B cell (primary cell): Measurements from ENCODE around the gene SCGB2B2. TPM values are rescaled to one million over a fixed set of nuclear protein-coding genes. Genes with fewer than 3 reads are reported as not detected.

Source experiments
- ATAC-seq: fragments of 200-7000 bp; cut with Tn5 transposase; one replicate; pipeline ENCODE4 v1.10.0; 2021; ENCODE audit warnings: low read depth, mild to moderate bottlenecking, moderate number of reproducible peaks, moderate library complexity
- CTCF ChIA-PET: fragments of 350-600 bp; sonication (Branson Sonifier 250); formaldehyde crosslinking; loops from one replicate; lab custom pipeline; 2021; ENCODE audit warnings: antibody characterized with exemption, inconsistent platforms; lab: Charles Lee
- POLR2A ChIA-PET: fragments of 350-600 bp; sonication (Branson Sonifier 250); formaldehyde crosslinking; loops from one replicate; lab custom pipeline; 2021; ENCODE audit warnings: antibody characterized with exemption; lab: Charles Lee
- DNase-seq: peaks from one replicate; pipeline ENCODE4 v3.0.0; 2013
- H2AFZ ChIP-seq: 2 replicates; pipeline ENCODE4 v1.6.1; 2012; ENCODE audit warnings: mild to moderate bottlenecking, low read depth, low read length; ENCODE audit not compliant: insufficient read depth, poor library complexity, severe bottlenecking
- H3K27ac ChIP-seq, 2 donors: 1 replicate in 1 of 2; 2 replicates in 1 of 2; pipeline ENCODE4 v1.5.1; 2012 to 2013; ENCODE audit warnings: low read length in 2 of 2, mild to moderate bottlenecking in 2 of 2, moderate library complexity in 1 of 2
- H3K27me3 ChIP-seq, 4 experiments: fragments of 200-600 bp in 1 of 4; sonication (generic) in 1 of 4; replicated peaks in 1 of 4; 1 replicate in 2 of 4; 2 replicates in 2 of 4; pipeline versions ENCODE4 v1.6.1 to v1.7.0; 2013 to 2016; ENCODE audit warnings: low read length in 3 of 4, mild to moderate bottlenecking in 2 of 4, mixed read lengths in 1 of 4, moderate library complexity in 1 of 4; ENCODE audit not compliant: insufficient read depth in 4 of 4, control insufficient read depth in 3 of 4; ENCODE audit errors: control extremely low read depth in 1 of 4
- H3K36me3 ChIP-seq, 2 experiments: replicated peaks in 1 of 2; 1 replicate in 1 of 2; 2 replicates in 1 of 2; pipeline versions ENCODE4 v1.6.1 to v1.7.1; 2013; ENCODE audit warnings: low read length in 1 of 2; ENCODE audit not compliant: insufficient read depth in 2 of 2, control insufficient read depth in 1 of 2; ENCODE audit errors: control extremely low read depth in 1 of 2, extremely low read depth in 1 of 2
- H3K4me1 ChIP-seq, 2 donors: fragments of 200-600 bp in 1 of 2; sonication (generic) in 1 of 2; 1 replicate in 1 of 2; 2 replicates in 1 of 2; pipeline versions ENCODE4 v1.5.1 to v1.6.1; 2013 to 2017; ENCODE audit warnings: low read length in 2 of 2; ENCODE audit not compliant: control insufficient read depth in 2 of 2, insufficient read depth in 2 of 2
- H3K4me2 ChIP-seq: replicated peaks from 2 replicates; pipeline ENCODE3; 2012; ENCODE audit warnings: mild to moderate bottlenecking, low read depth, low read length; ENCODE audit not compliant: poor library complexity, severe bottlenecking
- H3K4me3 ChIP-seq, 5 experiments: fragments of 200-600 bp in 1 of 5; sonication (generic) in 1 of 5; 1 replicate in 3 of 5; 2 replicates in 2 of 5; pipeline versions ENCODE4 v1.5.1 to v1.7.0; 2011 to 2016; ENCODE audit warnings: low read length in 4 of 5, mild to moderate bottlenecking in 4 of 5, low read depth in 2 of 5, control low read depth in 1 of 5, moderate library complexity in 1 of 5; ENCODE audit not compliant: insufficient read depth in 1 of 5; ENCODE audit errors: control extremely low read depth in 1 of 5, extremely low read depth in 1 of 5
- H3K79me2 ChIP-seq: fragments of 200-600 bp; sonication (generic); one replicate; pipeline ENCODE4 v1.6.0; 2016; ENCODE audit warnings: low read length; ENCODE audit not compliant: control insufficient read depth, insufficient read depth
- H3K9ac ChIP-seq: fragments of 200-600 bp; sonication (generic); 2 replicates; pipeline ENCODE4 v1.6.1; 2017; ENCODE audit warnings: mild to moderate bottlenecking, low read length, moderate library complexity
- H3K9me3 ChIP-seq, 3 donors: one replicate each; pipeline versions ENCODE4 v1.6.1 to v1.7.1; 2013; ENCODE audit warnings: low read length in 2 of 3; ENCODE audit not compliant: control insufficient read depth in 2 of 3, insufficient read depth in 1 of 3; ENCODE audit errors: control extremely low read depth in 1 of 3
- H4K20me1 ChIP-seq: 2 replicates; pipeline ENCODE4 v1.6.0; 2012; ENCODE audit warnings: mild to moderate bottlenecking, low read length; ENCODE audit not compliant: insufficient read depth, control insufficient read depth, poor library complexity, severe bottlenecking
- H3K27ac Mint-ChIP-seq: one replicate; pipeline ENCODE4 v1.8.0; 2021; ENCODE audit warnings: mixed read lengths
- H3K27me3 Mint-ChIP-seq: one replicate; pipeline ENCODE4 v1.8.0; 2021; ENCODE audit warnings: mixed read lengths
- H3K4me1 Mint-ChIP-seq: one replicate; pipeline ENCODE4 v1.8.0; 2021; ENCODE audit warnings: mixed read lengths
- H3K4me3 Mint-ChIP-seq: one replicate; pipeline ENCODE4 v1.8.0; 2021; ENCODE audit warnings: mixed read lengths
- H3K9me3 Mint-ChIP-seq: one replicate; pipeline ENCODE4 v1.8.0; 2022; ENCODE audit warnings: mixed read lengths; ENCODE audit not compliant: insufficient read depth
- CTCF ChIP-seq: fragments of 200-600 bp; IDR thresholded peaks from one replicate; pipeline ENCODE4 v1.8.0; 2022; ENCODE audit warnings: antibody characterized with exemption, mild to moderate bottlenecking
- EZH2 ChIP-seq: IDR thresholded peaks from 2 replicates; pipeline ENCODE4 v1.6.1; 2012; ENCODE audit warnings: borderline replicate concordance, low read depth, mild to moderate bottlenecking, moderate library complexity, low read length; ENCODE audit not compliant: insufficient read depth, poor library complexity, severe bottlenecking
- WGBS: methylation state at CpG from one replicate; pipeline ENCODE4 v1.1.5; 2013; ENCODE audit warnings: missing lambda C conversion rate; ENCODE audit not compliant: insufficient coverage; 5-methylcytosine and 5-hydroxymethylcytosine counted together
- intact Hi-C: fragments of 100-400 bp; cut with micrococcal nuclease; formaldehyde crosslinking; loops from one replicate; pipeline ENCODE4 v1.10.0; 2022
- polyA plus RNA-seq: library from polyadenylated mRNA; depleted of rRNA; stranded (reverse); fragments of >200 nt; gene quantifications from 2 replicates; pipeline ENCODE4 v1.2.3, GENCODE V29; 2012
- total RNA-seq, 2 donors: library from RNA; stranded (reverse); fragments of 120-200 nt in 1 of 2; gene quantifications; 1 replicate in 1 of 2; 2 replicates in 1 of 2; pipeline versions ENCODE4 v1.2.3 to v1.2.4, GENCODE V29; 2013 to 2022

Gene SCGB2B2
- total and polyA plus RNA-seq, 2 donors (not counting 1 experiment from before 2014, with no cell fraction given), result 0.21 to 0.91 TPM

- intact Hi-C loops, result loop anchor here (1.0 to 10.0 kb wide), 3 partner anchors 36 to 1478 kb away; partner anchors contain the start of genes SCGB2B2 and ZNF302
- Mint-ChIP-seq H3K4me1 (no peaks in the 10 kb centered on the region), H3K9me3 (peaks cover 9% of the 10 kb centered on the region), H3K27me3 (peaks cover 30% of the 10 kb centered on the region), H3K27ac (no peak overlapping the region), H3K4me3 (no peak overlapping the region)
- H3K79me2 ChIP-seq, result no peaks in the 10 kb centered on the region
- H3K9ac ChIP-seq, result no peak overlapping the region
- ATAC-seq (peak; percentile 56), DNase-seq (peak; percentile 83)
- H4K20me1 ChIP-seq, result no peaks in the 10 kb centered on the region
- no peak overlapping the region for H3K4me2 ChIP-seq
- H3K27me3 ChIP-seq, result peaks cover 0 to 12% (median 2%) of the 10 kb centered on the region in 4 experiments
- no peak overlapping the region for H3K27ac ChIP-seq
- H3K4me1 ChIP-seq, result no peaks in the 10 kb centered on the region
- H3K36me3 ChIP-seq, result no peaks in the 10 kb centered on the region
- 44% methylated on average over 9 of the region's 11 CpGs for WGBS
- peaks cover 2 to 17% (median 6%) of the 10 kb centered on the region in 3 donors for H3K9me3 ChIP-seq
- TF ChIP-seq CTCF, result peak; percentile 80
- TF ChIP-seq EZH2, result no peak
- peak overlapping the region; percentile 2 for H2AFZ ChIP-seq
- POLR2A ChIA-PET, result interaction anchor here (0.6 kb wide), 1 partner anchor 1340 kb away, joined by 7 read pairs; no protein-coding TSS in a partner anchor
- CTCF ChIA-PET, result interaction anchor here (0.6 to 9.1 kb wide), 16 partner anchors 9 to 1297 kb away, joined by 3 to 111 read pairs (median 4); partner anchors contain the start of gene ZNF302
- H3K4me3 ChIP-seq, result no peak overlapping the region
Measured at GRCh38 chr19:34712395-34713261, 35.7 kb upstream of the SCGB2B2 start.
